H9 (cell line): ENCODE results near the gene FCGR3A. TPM values are rescaled to one million over a fixed set of nuclear protein-coding genes. Genes with fewer than 3 reads are reported as not detected.

ENCODE experiments used
- DNase-seq: peaks from one replicate; pipeline ENCODE4 v3.0.0-alpha.2; 2017
- H2AFZ ChIP-seq: one replicate; pipeline ENCODE4 v1.6.1; 2013; ENCODE audit warnings: mild to moderate bottlenecking, low read length, control low read depth, moderate library complexity
- H2AK5ac ChIP-seq: 2 replicates; pipeline ENCODE4 v1.6.1; 2013; ENCODE audit warnings: low read length, control low read depth, mixed read lengths; ENCODE audit not compliant: insufficient read length
- H2BK120ac ChIP-seq: one replicate; pipeline ENCODE4 v1.6.1; 2013; ENCODE audit warnings: low read depth, mild to moderate bottlenecking, low read length, control low read depth, inconsistent platforms; ENCODE audit not compliant: poor library complexity, severe bottlenecking
- H2BK12ac ChIP-seq: 2 replicates; pipeline ENCODE4 v1.6.1; 2013; ENCODE audit warnings: low read length, control low read depth, mixed read lengths, low read depth; ENCODE audit not compliant: insufficient read length
- H2BK15ac ChIP-seq: 2 replicates; pipeline ENCODE4 v1.6.1; 2013; ENCODE audit warnings: low read depth, low read length, control low read depth
- H2BK20ac ChIP-seq: one replicate; pipeline ENCODE4 v1.6.1; 2013; ENCODE audit warnings: low read depth, mild to moderate bottlenecking, low read length, control low read depth, inconsistent platforms; ENCODE audit not compliant: poor library complexity, severe bottlenecking
- H2BK5ac ChIP-seq: 2 replicates; pipeline ENCODE4 v1.6.1; 2013; ENCODE audit warnings: low read length, control low read depth, mixed read lengths; ENCODE audit not compliant: insufficient read length
- H3K14ac ChIP-seq: 2 replicates; pipeline ENCODE4 v1.6.1; 2013; ENCODE audit warnings: low read length, control low read depth; ENCODE audit not compliant: insufficient read depth
- H3K18ac ChIP-seq: 2 replicates; pipeline ENCODE4 v1.6.1; 2013; ENCODE audit warnings: low read depth, mild to moderate bottlenecking, mixed read lengths, low read length, control low read depth; ENCODE audit not compliant: insufficient read length
- H3K23ac ChIP-seq: 2 replicates; pipeline ENCODE4 v1.6.1; 2013; ENCODE audit warnings: low read length, control low read depth, mixed read lengths, low read depth; ENCODE audit not compliant: insufficient read length
- H3K23me2 ChIP-seq: 2 replicates; pipeline ENCODE4 v1.6.1; 2013; ENCODE audit warnings: low read depth, mild to moderate bottlenecking, mixed read lengths, low read length, control low read depth; ENCODE audit not compliant: insufficient read length, poor library complexity, severe bottlenecking
- H3K27ac ChIP-seq: 2 replicates; pipeline ENCODE4 v1.5.1; 2013; ENCODE audit warnings: low read length, control low read depth, mixed read lengths, low read depth; ENCODE audit not compliant: insufficient read length
- H3K27me3 ChIP-seq: 2 replicates; pipeline ENCODE4 v1.6.1; 2013; ENCODE audit warnings: low read length, control low read depth, inconsistent platforms; ENCODE audit not compliant: insufficient read depth
- H3K4ac ChIP-seq: 2 replicates; pipeline ENCODE4 v1.6.1; 2013; ENCODE audit warnings: low read depth, mild to moderate bottlenecking, control low read depth, inconsistent platforms, low read length, moderate library complexity
- H3K4me1 ChIP-seq: 2 replicates; pipeline ENCODE4 v1.6.1; 2013; ENCODE audit warnings: low read length, control low read depth, inconsistent platforms; ENCODE audit not compliant: insufficient read depth
- H3K4me2 ChIP-seq: 2 replicates; pipeline ENCODE4 v1.6.1; 2013; ENCODE audit warnings: low read length, control low read depth, mixed read lengths; ENCODE audit not compliant: insufficient read length, insufficient read depth
- H3K56ac ChIP-seq: 2 replicates; pipeline ENCODE4 v1.6.1; 2013; ENCODE audit warnings: low read depth, mild to moderate bottlenecking, mixed read lengths, low read length, control low read depth; ENCODE audit not compliant: insufficient read length
- H3K79me1 ChIP-seq: 2 replicates; pipeline ENCODE4 v1.6.1; 2013; ENCODE audit warnings: low read depth, mild to moderate bottlenecking, moderate library complexity, low read length, control low read depth, inconsistent platforms; ENCODE audit not compliant: insufficient read depth, poor library complexity, severe bottlenecking
- H3K79me2 ChIP-seq: 2 replicates; pipeline ENCODE4 v1.6.1; 2013; ENCODE audit warnings: low read length, control low read depth, inconsistent platforms; ENCODE audit not compliant: insufficient read depth
- H3K9ac ChIP-seq: 2 replicates; pipeline ENCODE4 v1.6.1; 2013; ENCODE audit warnings: low read length, control low read depth, mixed read lengths; ENCODE audit not compliant: insufficient read length; ENCODE audit errors: extremely low read depth
- H3K9me3 ChIP-seq: one replicate; pipeline ENCODE4 v1.6.1; 2013; ENCODE audit warnings: low read depth, low read length, inconsistent platforms; ENCODE audit not compliant: control insufficient read depth
- H3T11ph ChIP-seq: one replicate; pipeline ENCODE4 v1.6.1; 2013; ENCODE audit warnings: mild to moderate bottlenecking, low read length, control low read depth, inconsistent platforms
- H4K20me1 ChIP-seq: one replicate; pipeline ENCODE4 v1.6.1; 2013; ENCODE audit not compliant: control insufficient read depth, insufficient read length, insufficient read depth
- H4K5ac ChIP-seq: 2 replicates; pipeline ENCODE4 v1.6.1; 2013; ENCODE audit warnings: low read depth, mild to moderate bottlenecking, mixed read lengths, low read length, control low read depth; ENCODE audit not compliant: insufficient read length
- H4K8ac ChIP-seq: replicated peaks from 2 replicates; pipeline ENCODE4 v1.6.1; 2013; ENCODE audit warnings: low read length, control low read depth, mixed read lengths, low read depth; ENCODE audit not compliant: insufficient read length
- H4K91ac ChIP-seq: 2 replicates; pipeline ENCODE4 v1.6.1; 2013; ENCODE audit warnings: low read depth, mild to moderate bottlenecking, moderate library complexity, mixed read lengths, low read length, control low read depth; ENCODE audit not compliant: insufficient read length
- H3K27ac Mint-ChIP-seq, 3 experiments: 2 replicates in 2 of 3; 3 replicates in 1 of 3; pipeline ENCODE4 v1.8.0; 2020 to 2021; ENCODE audit warnings: mixed read lengths in 3 of 3, mild to moderate bottlenecking in 1 of 3, moderate library complexity in 1 of 3
- H3K27me3 Mint-ChIP-seq: 2 replicates; pipeline ENCODE4 v1.8.0; 2021; ENCODE audit warnings: low read depth, mild to moderate bottlenecking, moderate library complexity, mixed read lengths
- H3K36me3 Mint-ChIP-seq, 3 experiments: 2 replicates in 2 of 3; 3 replicates in 1 of 3; pipeline ENCODE4 v1.8.0; 2020 to 2021; ENCODE audit warnings: low read depth in 3 of 3, mixed read lengths in 3 of 3; ENCODE audit not compliant: insufficient read depth in 1 of 3
- H3K4me1 Mint-ChIP-seq, 2 experiments: 2 replicates each; pipeline ENCODE4 v1.8.0; 2020; ENCODE audit warnings: mixed read lengths in 2 of 2
- H3K4me3 Mint-ChIP-seq, 2 experiments: 2 replicates in 1 of 2; 3 replicates in 1 of 2; pipeline ENCODE4 v1.8.0; 2020 to 2021; ENCODE audit warnings: mild to moderate bottlenecking in 2 of 2, mixed read lengths in 2 of 2, moderate library complexity in 1 of 2
- H3K9me3 Mint-ChIP-seq, 2 experiments: 2 replicates in 1 of 2; 3 replicates in 1 of 2; pipeline ENCODE4 v1.8.0; 2020; ENCODE audit warnings: mild to moderate bottlenecking in 2 of 2, mixed read lengths in 2 of 2, moderate library complexity in 1 of 2
- CTCF ChIP-seq: fragments of 200-600 bp; sonication (generic); conservative IDR thresholded peaks from 3 replicates; pipeline ENCODE4 v1.8.0; 2021; ENCODE audit warnings: antibody characterized with exemption, mild to moderate bottlenecking
- WGBS: extraction: QIAGEN DNeasy Blood & Tissue Kit; methylation state at CpG from one replicate; pipeline ENCODE4 v1.1.7; 2013; ENCODE audit warnings: missing lambda C conversion rate, low lambda C conversion rate, mixed read lengths; ENCODE audit not compliant: insufficient read length; ENCODE audit errors: extremely low coverage; 5-methylcytosine and 5-hydroxymethylcytosine counted together
- total RNA-seq: library from RNA; stranded (reverse); gene quantifications from 2 replicates; pipeline ENCODE4 v1.2.1, GENCODE V29; 2021

Gene FCGR3A
- total RNA-seq, 1 experiment from 2014 or later = not detected

- no CpG with 5 or more reads among the region's 7 CpGs for WGBS
These were observed 37.9 kb downstream of the FCGR3A start for GRCh38 chr1:161511756-161512060.

More at GRCh38 chr1:161511756-161512060, 37.9 kb downstream of the FCGR3A start:
- Histone ChIP-seq H2BK15ac (no peak overlapping the region), H3T11ph (no peak overlapping the region), H3K9ac (no peak overlapping the region), H2AK5ac (no peak overlapping the region), H4K20me1 (no peaks in the 10 kb centered on the region), H4K91ac (no peak overlapping the region), H3K23me2 (no peaks in the 10 kb centered on the region), H3K27me3 (no peaks in the 10 kb centered on the region), H2AFZ (no peak overlapping the region), H3K9me3 (no peaks in the 10 kb centered on the region), H3K4ac (no peak overlapping the region), H3K79me2 (no peaks in the 10 kb centered on the region), H3K56ac (no peak overlapping the region), H2BK5ac (no peak overlapping the region), H2BK12ac (no peak overlapping the region), H4K5ac (no peak overlapping the region), H4K8ac (no peak overlapping the region), H2BK120ac (no peak overlapping the region), H3K14ac (no peak overlapping the region), H3K4me2 (no peak overlapping the region), H3K27ac (no peak overlapping the region), H3K79me1 (no peaks in the 10 kb centered on the region), H3K18ac (no peak overlapping the region), H3K23ac (no peak overlapping the region), H2BK20ac (no peak overlapping the region), H3K4me1 (no peaks in the 10 kb centered on the region)
- Mint-ChIP-seq H3K4me1 (peaks cover 10 to 20% of the 10 kb centered on the region in 2 experiments), H3K27me3 (no peaks in the 10 kb centered on the region; the same call in none of the 2 replicates), H3K4me3 (no peak overlapping the region), H3K36me3 (no peaks in the 10 kb centered on the region), H3K9me3 (no peaks in the 10 kb centered on the region; a peak in 2 of 5 replicates), H3K27ac (no peak overlapping the region)
- DNase-seq = no peak
- no peak for TF ChIP-seq CTCF
